Sigmoid colon (tissue), 7 donors: Measurements from ENCODE around the gene SYNGAP1. TPM values are rescaled to one million over a fixed set of nuclear protein-coding genes. Genes with fewer than 3 reads are reported as not detected.
A peak's percentile ranks its signal among the peaks of the same experiment; 100 is the strongest.
"Not testable (repeated sequence)": the region's sequence is repeated elsewhere in the genome, so short reads cannot be mapped to it uniquely, and the experiment has no call there.

Source experiments
- DNase-seq: peaks from one replicate; pipeline ENCODE4 v3.0.0-alpha.2; 2019
- H3K27ac ChIP-seq, 4 donors: fragments of 200-600 bp; sonication (generic); one replicate each; pipeline ENCODE4 v1.5.1; 2016 to 2019; ENCODE audit warnings: mild to moderate bottlenecking in 1 of 4
- H3K27me3 ChIP-seq, 3 donors: fragments of 200-600 bp; sonication (generic); one replicate each; pipeline ENCODE4 v1.5.1; 2019; ENCODE audit warnings: mild to moderate bottlenecking in 1 of 3
- H3K36me3 ChIP-seq, 4 donors: fragments of 200-600 bp; sonication (generic); one replicate each; pipeline ENCODE4 v1.5.1; 2016 to 2019
- H3K4me1 ChIP-seq, 4 donors: fragments of 200-600 bp; sonication (generic); one replicate each; pipeline ENCODE4 v1.5.1; 2017 to 2019
- H3K4me3 ChIP-seq, 4 donors: fragments of 200-600 bp; sonication (generic); one replicate each; pipeline ENCODE4 v1.5.1; 2017 to 2019; ENCODE audit warnings: mild to moderate bottlenecking in 2 of 4, moderate library complexity in 1 of 4
- H3K9me3 ChIP-seq, 4 donors: fragments of 200-600 bp in 3 of 4; sonication (generic) in 3 of 4; one replicate each; pipeline versions ENCODE4 v1.5.1 to v1.6.1; 2013 to 2019
- EP300 ChIP-seq, 4 donors: sonication (generic); formaldehyde crosslinking; IDR thresholded peaks; one replicate each; pipeline ENCODE4 v1.6.1; 2017; ENCODE audit warnings: antibody characterized with exemption in 4 of 4
- POLR2A ChIP-seq, 2 donors: fragments of 450-650 bp; IDR thresholded peaks; one replicate each; pipeline ENCODE4 v1.6.1; 2016; ENCODE audit warnings: antibody characterized with exemption in 2 of 2, mild to moderate bottlenecking in 2 of 2, moderate library complexity in 2 of 2
- POLR2AphosphoS5 ChIP-seq, 4 donors: sonication (generic); formaldehyde crosslinking; IDR thresholded peaks; one replicate each; pipeline ENCODE4 v1.6.1; 2017; ENCODE audit warnings: antibody characterized with exemption in 4 of 4
- WGBS, 2 donors: extraction: QIAGEN DNeasy Blood & Tissue Kit; methylation state at CpG; one replicate each; pipeline ENCODE4 v1.1.7; 2013; 5-methylcytosine and 5-hydroxymethylcytosine counted together
- intact Hi-C: fragments of 100-400 bp; cut with DNase I; formaldehyde crosslinking; loops from one replicate; pipeline ENCODE4 v1.15.1; 2023
- polyA plus RNA-seq, 3 donors: library from polyadenylated mRNA; stranded (reverse); fragments of 200-250 nt; gene quantifications; one replicate each; pipeline ENCODE4 v1.2.3, GENCODE V29; 2013
- total RNA-seq, 4 donors: library from RNA; depleted of rRNA; stranded (reverse); fragments of >200 nt; gene quantifications; one replicate each; pipeline ENCODE4 v1.1.0, GENCODE V29; 2016
- TF ChIP-seq, protein P1 (sequence below), 4 experiments: fragments of 450-650 bp in 3 of 4; fragments of 200-600 bp in 1 of 4; IDR thresholded peaks; one replicate each; pipeline ENCODE4 v1.5.1; 2016 to 2019; ENCODE audit warnings: antibody characterized with exemption in 4 of 4, mild to moderate bottlenecking in 3 of 4, moderate library complexity in 2 of 4
- donor health status: healthy with polysubstance abuse.
- donor health status: Bipolar disorder and iron deficiency.
- donor health status: healthy.

The SYNGAP1 gene
- total RNA-seq (10 to 100 TPM in 1 of 4 donors, 1 to 10 TPM in 3; 6.4 to 24.6 (median 9.9) TPM), polyA plus RNA-seq (10 to 100 TPM in 1 of 3 donors, 1 to 10 TPM in 1, under 1 TPM in 1; 0.92 to 17.8 (median 2.4) TPM)

DNA sequence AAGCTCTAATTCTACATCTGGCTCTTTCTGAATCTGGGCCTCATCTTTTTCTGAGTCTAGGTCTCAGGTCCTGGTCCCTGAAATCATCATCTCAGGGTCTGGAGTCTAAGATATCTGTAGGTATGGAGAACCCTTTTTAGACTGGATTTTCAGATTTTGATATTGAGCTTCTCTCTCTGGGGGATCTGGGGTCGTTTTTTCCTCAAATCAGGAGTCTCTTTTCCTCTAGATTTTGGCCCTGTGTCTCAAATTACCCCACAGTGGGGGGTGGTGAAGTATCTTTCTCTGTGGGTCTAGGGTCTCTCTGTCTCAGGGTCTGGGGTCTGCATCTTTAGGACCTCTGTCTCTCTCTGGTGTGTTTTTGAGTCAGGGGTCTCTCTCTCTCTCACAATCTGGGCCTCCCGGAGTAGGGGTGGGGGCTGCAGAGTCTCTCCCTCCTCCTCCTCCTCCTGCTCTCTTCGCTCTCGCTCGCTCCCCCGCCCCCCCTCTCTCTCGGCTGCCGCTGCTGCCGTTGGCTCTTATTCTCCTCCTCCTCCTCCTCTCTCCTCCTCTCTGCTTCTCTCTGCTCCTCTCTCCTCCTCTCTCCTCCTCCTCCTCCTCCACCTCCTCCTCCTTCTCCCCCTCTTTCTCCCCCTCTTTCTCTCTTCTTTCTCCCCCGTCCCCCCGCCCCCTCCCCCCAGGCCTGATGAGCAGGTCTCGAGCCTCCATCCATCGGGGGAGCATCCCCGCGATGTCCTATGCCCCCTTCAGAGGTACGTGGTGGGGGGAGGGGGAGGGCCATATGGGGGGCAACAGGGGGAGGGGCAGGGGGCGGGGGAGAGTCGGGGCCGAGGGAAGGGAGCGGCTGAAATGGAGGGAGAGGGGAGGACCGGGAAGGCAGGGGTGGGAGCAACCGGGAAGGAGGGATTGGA is at the start of gene SYNGAP1:
Gene SYNGAP1 (plus strand): TSS at position 486 of the 911 bp plus-strand sequence. CDS start 200 bp downstream, at position 686.
- Histone ChIP-seq H3K27me3 (no peaks in the 10 kb centered on the region), H3K9me3 (no peaks in the 10 kb centered on the region), H3K27ac (peak within 1 kb of the TSS; percentile 93 to 97 (median 96)), H3K4me3 (peak within 1 kb of the TSS; percentile 37 to 50 (median 46)), H3K36me3 (peaks cover 0 to 19% (median 4%) of the 10 kb centered on the region in 4 donors), H3K4me1 (peaks cover 0 to 56% (median 48%) of the 10 kb centered on the region in 4 donors)
- peak; percentile 93 for DNase-seq
- 5 to 22% methylated on average over 22 of the region's 22 CpGs for WGBS, 2 donors
- intact Hi-C loops, result loop anchor here (5.0 to 10.0 kb wide), 3 partner anchors 215 to 1225 kb away; partner anchors contain the start of genes GPSM3, HSD17B8, PBX2 and RING1
- TF ChIP-seq POLR2A (IDR thresholded peaks at IDR 0.05) (peak in 1 of 2 donors; percentile 24), EP300 (IDR thresholded peaks at IDR 0.05) (no peak), POLR2AphosphoS5 (IDR thresholded peaks at IDR 0.05) (peak in 1 of 4 donors; percentile 41)
- TF ChIP-seq, protein P1, sequence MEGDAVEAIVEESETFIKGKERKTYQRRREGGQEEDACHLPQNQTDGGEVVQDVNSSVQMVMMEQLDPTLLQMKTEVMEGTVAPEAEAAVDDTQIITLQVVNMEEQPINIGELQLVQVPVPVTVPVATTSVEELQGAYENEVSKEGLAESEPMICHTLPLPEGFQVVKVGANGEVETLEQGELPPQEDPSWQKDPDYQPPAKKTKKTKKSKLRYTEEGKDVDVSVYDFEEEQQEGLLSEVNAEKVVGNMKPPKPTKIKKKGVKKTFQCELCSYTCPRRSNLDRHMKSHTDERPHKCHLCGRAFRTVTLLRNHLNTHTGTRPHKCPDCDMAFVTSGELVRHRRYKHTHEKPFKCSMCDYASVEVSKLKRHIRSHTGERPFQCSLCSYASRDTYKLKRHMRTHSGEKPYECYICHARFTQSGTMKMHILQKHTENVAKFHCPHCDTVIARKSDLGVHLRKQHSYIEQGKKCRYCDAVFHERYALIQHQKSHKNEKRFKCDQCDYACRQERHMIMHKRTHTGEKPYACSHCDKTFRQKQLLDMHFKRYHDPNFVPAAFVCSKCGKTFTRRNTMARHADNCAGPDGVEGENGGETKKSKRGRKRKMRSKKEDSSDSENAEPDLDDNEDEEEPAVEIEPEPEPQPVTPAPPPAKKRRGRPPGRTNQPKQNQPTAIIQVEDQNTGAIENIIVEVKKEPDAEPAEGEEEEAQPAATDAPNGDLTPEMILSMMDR (IDR thresholded peaks at IDR 0.05), result no peak

DNA sequence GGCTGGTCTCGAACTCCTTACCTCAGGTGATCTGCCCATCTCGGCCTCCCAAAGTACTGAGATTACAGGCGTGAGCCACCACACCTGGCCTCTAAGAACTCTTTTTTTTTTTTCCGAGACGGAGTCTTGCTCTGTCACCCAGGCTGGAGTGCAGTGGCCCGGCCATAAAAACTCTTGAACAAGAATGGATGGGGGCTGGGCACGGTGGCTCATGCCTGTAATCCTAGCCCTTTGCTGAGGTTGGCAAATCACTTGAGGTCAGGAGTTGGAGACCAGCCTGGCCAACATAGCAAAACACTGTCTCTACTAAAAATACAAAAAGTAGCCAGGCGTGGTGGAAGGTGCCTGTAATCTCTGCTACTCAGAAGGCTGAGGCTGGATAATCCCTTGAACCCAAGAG is 48.0 kb upstream of the SYNGAP1 start:
- H3K4me1 ChIP-seq, result peaks cover 0 to 23% (median 20%) of the 10 kb centered on the region in 4 donors
- DNase-seq, H3K36me3 ChIP-seq, H3K27me3 ChIP-seq, H3K9me3 ChIP-seq, H3K27ac ChIP-seq, H3K4me3 ChIP-seq, intact Hi-C loops: not testable (repeated sequence)
- WGBS, 2 donors, result 93 to 94% methylated on average over 8 of the region's 8 CpGs

DNA sequence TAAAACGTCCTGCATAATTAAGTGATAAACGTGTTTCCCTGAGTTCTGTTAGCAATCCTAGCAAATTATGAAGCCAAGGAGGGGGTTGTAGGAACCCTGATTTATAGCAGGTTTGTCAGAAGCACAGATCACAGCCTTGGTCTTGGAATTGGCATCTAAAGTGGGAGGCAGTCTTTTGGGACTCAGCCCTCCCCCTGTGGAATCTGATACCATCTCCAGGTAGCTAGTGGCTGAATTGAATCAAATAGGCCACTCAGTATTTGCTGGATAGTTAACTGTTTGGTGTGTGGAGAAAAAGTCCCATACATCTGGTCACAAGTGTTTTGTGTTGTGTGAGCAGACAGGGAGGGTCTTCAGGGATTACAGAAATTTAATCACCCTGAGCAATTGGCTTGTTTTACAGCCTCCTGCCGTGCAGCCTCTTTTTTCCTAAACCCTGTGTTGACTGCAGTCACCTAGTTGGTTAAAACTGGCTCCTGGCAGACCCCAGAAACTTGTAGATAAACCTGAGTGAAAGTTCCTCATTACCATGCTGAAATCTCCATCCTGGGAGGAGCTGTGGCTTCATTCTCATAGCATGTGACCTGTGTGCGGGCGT is 47.2 kb upstream of the SYNGAP1 start:
- WGBS, 2 donors, result 50 to 60% methylated on average over 5 of the region's 5 CpGs
- Histone ChIP-seq H3K4me1 (peaks cover 0 to 23% (median 20%) of the 10 kb centered on the region in 4 donors), H3K36me3 (no peaks in the 10 kb centered on the region), H3K9me3 (no peaks in the 10 kb centered on the region), H3K27ac (no peak overlapping the region), H3K4me3 (no peak overlapping the region), H3K27me3 (no peaks in the 10 kb centered on the region)
- TF ChIP-seq EP300 (IDR thresholded peaks at IDR 0.05) (no peak), POLR2AphosphoS5 (IDR thresholded peaks at IDR 0.05) (no peak), POLR2A (IDR thresholded peaks at IDR 0.05) (no peak)
- TF ChIP-seq, protein P1 (IDR thresholded peaks at IDR 0.05), result no peak
- DNase-seq, result no peak
- intact Hi-C loops, result no loop called here

DNA sequence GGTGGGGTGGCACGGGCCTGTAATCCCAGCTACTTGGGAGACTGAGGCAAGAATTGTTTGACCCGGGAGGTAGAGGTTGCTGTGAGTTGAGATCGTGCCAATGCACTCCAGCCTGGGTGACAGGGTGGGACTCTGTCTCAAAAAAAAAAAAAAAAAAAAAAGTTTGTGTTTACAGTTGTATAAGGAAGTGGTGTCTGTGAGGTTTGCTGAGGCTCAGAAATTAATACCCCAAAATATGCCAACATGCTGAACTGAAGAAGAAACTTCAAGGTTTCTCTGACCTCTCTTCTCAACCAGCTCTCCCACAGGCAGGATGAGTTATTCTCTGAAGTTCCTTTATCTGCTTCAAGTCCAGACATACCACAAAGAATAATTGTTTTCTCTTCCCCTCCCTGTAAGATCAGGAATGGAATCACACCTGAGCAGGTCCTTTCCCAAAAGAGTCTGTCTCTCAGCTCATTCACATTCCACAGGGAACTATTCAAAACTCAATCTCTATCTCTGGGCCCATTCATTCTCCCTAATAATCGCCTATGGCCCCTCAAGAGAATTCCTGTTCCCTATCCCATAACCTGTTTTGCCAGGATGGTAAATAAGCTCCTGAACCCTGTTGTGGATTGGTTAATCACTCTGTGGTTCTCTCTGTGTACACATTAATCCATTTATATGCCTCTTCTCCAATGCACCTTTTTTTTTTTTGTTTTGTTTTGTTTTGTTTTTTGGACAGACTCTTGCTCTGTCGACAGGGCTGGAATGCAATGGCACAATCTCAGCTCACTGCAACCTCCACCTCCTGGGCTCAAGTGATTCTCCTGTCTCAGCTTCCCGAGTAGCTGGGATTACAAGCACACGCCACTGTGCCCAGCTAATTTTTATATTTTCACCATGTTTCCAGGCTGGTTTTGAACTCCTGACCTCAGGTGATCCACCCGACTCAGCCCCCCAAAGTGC is 45.6 kb upstream of the SYNGAP1 start:
- H3K4me1 ChIP-seq, result peaks cover 0 to 23% (median 20%) of the 10 kb centered on the region in 4 donors
- peak overlapping the region; percentile 60 to 72 (median 68) for H3K27ac ChIP-seq
- DNase-seq, result no peak
- no peaks in the 10 kb centered on the region for H3K36me3 ChIP-seq
- H3K9me3 ChIP-seq, result no peaks in the 10 kb centered on the region
- intact Hi-C loops, result no loop called here
- H3K27me3 ChIP-seq, result no peaks in the 10 kb centered on the region
- 62 to 74% methylated on average over 8 of the region's 8 CpGs for WGBS, 2 donors
- TF ChIP-seq POLR2AphosphoS5 (IDR thresholded peaks at IDR 0.05), result no peak
- H3K4me3 ChIP-seq, result no peak overlapping the region

DNA sequence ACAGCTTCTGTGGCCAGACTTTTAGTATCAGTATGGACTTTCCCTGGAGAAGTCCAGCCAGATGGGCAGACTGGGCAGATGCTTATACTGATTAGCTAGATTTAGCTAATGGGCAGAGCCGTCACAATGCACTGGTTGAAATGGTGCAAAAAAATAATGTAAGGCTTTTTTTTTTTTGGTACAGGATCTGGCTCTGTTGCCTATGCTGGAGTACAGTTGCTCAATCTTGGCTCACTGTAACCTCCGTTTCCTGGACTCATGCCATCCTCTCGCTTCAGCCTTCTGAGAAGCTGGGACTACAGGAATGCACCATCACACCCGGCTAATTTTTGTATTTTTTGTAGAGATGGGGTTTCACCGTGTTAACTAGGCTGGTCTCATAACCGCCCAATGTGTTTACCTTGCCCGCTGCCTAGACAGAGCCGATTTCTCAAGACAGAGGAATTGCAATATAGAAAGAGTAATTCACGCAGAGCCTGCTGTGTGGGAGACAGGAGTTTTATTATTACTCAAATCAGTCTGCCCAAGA is 44.7 kb upstream of the SYNGAP1 start:
- Histone ChIP-seq H3K36me3 (no peaks in the 10 kb centered on the region), H3K27ac (peak overlapping the region; percentile 60 to 72 (median 68)), H3K4me3 (peak overlapping the region in 2 of 4 donors; percentile 4 to 7), H3K27me3 (no peaks in the 10 kb centered on the region), H3K4me1 (peaks cover 0 to 23% (median 20%) of the 10 kb centered on the region in 4 donors), H3K9me3 (no peaks in the 10 kb centered on the region)
- intact Hi-C loops, result no loop called here
- DNase-seq, result peak; percentile 93
- TF ChIP-seq POLR2AphosphoS5 (IDR thresholded peaks at IDR 0.05) (peak in 2 of 4 donors; percentile 29 to 42), EP300 (IDR thresholded peaks at IDR 0.05) (no peak)
- WGBS, 2 donors, result 25 to 49% methylated on average over 9 of the region's 9 CpGs
